Fibroblast of lung (primary cell): ENCODE results near the gene EPAS1.

Experiments
- EZH2 ChIP-seq: IDR thresholded peaks from 2 replicates; pipeline ENCODE4 v1.5.1; 2012; ENCODE audit warnings: low read length, control low read depth, mild to moderate bottlenecking; ENCODE audit errors: missing control alignments
- TF ChIP-seq, protein P1 (sequence below), 2 donors: IDR thresholded peaks in 1 of 2; conservative IDR thresholded peaks in 1 of 2; 1 replicate in 1 of 2; 2 replicates in 1 of 2; pipeline ENCODE4 v1.5.1; 2011 to 2012; ENCODE audit warnings: low read length in 2 of 2, control low read depth in 1 of 2, inconsistent platforms in 1 of 2, low read depth in 1 of 2, mild to moderate bottlenecking in 1 of 2

DNA sequence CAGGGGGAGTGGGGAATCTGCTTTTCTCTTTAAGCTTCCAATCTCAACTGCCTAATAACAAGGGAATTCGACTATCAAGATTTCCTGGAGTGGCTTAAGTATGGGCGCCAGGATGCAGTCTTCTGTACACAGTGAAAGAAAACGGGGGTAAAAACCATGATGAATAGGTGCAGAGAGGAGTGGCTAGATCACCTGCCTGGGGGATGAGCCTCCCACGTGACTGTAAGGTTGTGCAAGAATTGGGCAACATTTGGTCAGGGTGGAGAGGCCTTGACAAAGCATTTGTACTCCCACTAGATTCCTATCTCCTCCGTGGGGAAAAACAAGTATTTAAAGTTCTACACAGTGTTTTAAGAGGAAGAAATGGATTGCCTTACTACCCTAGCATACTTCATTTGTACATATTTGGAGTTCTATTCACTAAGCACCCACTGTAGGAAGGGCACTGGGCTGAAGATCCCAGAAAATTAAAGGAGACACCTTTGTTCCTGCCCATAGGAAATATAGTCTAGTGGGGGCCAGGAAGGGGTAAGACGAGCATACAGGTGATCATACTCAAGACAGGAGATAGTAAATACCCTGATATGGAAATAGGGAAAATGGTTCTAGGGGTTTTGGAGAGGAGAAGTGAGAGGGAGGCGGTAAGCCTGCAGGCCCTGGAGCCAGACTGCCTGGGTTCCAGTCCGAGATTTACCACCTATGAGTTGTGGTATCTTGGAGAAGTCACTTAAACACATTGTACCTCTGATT is 29.2 kb downstream of the EPAS1 start:
- TF ChIP-seq, protein P1, sequence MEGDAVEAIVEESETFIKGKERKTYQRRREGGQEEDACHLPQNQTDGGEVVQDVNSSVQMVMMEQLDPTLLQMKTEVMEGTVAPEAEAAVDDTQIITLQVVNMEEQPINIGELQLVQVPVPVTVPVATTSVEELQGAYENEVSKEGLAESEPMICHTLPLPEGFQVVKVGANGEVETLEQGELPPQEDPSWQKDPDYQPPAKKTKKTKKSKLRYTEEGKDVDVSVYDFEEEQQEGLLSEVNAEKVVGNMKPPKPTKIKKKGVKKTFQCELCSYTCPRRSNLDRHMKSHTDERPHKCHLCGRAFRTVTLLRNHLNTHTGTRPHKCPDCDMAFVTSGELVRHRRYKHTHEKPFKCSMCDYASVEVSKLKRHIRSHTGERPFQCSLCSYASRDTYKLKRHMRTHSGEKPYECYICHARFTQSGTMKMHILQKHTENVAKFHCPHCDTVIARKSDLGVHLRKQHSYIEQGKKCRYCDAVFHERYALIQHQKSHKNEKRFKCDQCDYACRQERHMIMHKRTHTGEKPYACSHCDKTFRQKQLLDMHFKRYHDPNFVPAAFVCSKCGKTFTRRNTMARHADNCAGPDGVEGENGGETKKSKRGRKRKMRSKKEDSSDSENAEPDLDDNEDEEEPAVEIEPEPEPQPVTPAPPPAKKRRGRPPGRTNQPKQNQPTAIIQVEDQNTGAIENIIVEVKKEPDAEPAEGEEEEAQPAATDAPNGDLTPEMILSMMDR (conservative IDR thresholded peaks at IDR 0.05 in 1 of 2, IDR thresholded peaks at IDR 0.05 in 1 of 2; ENCODE audit: low read depth in 1 of 2, low read length in 2 of 2) = no peak
- TF ChIP-seq EZH2 = no peak
